Brain microvascular endothelial cell (primary cell): ENCODE data around the gene PNP.
"Not testable (repeated sequence)": the region's sequence is repeated elsewhere in the genome, so short reads cannot be mapped to it uniquely, and the experiment has no call there.

Experiments
- DNase-seq: peaks from one replicate; pipeline ENCODE4 v3.0.0-alpha.2; 2020
- H3K27ac ChIP-seq: fragments of 250-450 bp; sonication (Bioruptor Pico); 2 replicates; pipeline ENCODE4 v1.5.1; 2020; ENCODE audit warnings: mild to moderate bottlenecking, moderate library complexity
- H3K27me3 ChIP-seq: fragments of 250-450 bp; sonication (Bioruptor Pico); replicated peaks from 2 replicates; pipeline ENCODE4 v1.5.1; 2020; ENCODE audit warnings: mild to moderate bottlenecking
- H3K36me3 ChIP-seq: fragments of 250-450 bp; sonication (Bioruptor Pico); replicated peaks from 2 replicates; pipeline ENCODE4 v1.5.1; 2020; ENCODE audit warnings: mild to moderate bottlenecking
- H3K4me3 ChIP-seq: 2 replicates; pipeline ENCODE4 v1.5.1; 2011; ENCODE audit warnings: low read depth, mild to moderate bottlenecking, control low read depth, low read length, moderate library complexity
- in situ Hi-C: cut with HindIII; loops from 2 replicates; pipeline ENCODE4 v1.10.0; 2017; ENCODE audit warnings: low sequenced_read_pairs, low pct_ligation_motif_present
- TF ChIP-seq, protein P1 (sequence below): IDR thresholded peaks from 2 replicates; pipeline ENCODE4 v1.5.1; 2011; ENCODE audit warnings: low read depth, mild to moderate bottlenecking, moderate library complexity, low read length, control low read depth, inconsistent platforms; ENCODE audit errors: missing control alignments

PNP gene

DNA sequence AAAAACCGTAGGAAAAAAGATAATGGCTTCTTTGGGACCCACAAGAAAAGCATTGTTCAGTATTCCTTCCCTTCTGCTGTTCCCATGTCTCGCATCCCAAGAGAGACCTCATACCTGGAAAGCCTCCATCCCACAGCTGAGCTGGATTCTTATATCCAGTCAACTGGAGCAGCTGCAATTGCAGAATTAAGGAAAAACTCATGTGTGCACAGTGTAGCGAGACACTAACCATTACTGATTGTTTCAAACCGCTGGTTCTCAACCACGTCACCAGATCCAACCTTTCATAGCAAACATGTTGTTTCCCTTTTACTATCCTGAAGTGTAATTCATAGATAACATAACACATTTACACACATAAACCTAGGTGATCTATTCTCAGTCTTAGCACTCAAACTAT, 30.7 kb downstream of the PNP start:
- no peaks in the 10 kb centered on the region for H3K36me3 ChIP-seq
- DNase-seq: no peak
- in situ Hi-C loops: no loop called here
- no peak overlapping the region for H3K4me3 ChIP-seq
- H3K27me3 ChIP-seq: no peaks in the 10 kb centered on the region
- TF ChIP-seq, protein P1, sequence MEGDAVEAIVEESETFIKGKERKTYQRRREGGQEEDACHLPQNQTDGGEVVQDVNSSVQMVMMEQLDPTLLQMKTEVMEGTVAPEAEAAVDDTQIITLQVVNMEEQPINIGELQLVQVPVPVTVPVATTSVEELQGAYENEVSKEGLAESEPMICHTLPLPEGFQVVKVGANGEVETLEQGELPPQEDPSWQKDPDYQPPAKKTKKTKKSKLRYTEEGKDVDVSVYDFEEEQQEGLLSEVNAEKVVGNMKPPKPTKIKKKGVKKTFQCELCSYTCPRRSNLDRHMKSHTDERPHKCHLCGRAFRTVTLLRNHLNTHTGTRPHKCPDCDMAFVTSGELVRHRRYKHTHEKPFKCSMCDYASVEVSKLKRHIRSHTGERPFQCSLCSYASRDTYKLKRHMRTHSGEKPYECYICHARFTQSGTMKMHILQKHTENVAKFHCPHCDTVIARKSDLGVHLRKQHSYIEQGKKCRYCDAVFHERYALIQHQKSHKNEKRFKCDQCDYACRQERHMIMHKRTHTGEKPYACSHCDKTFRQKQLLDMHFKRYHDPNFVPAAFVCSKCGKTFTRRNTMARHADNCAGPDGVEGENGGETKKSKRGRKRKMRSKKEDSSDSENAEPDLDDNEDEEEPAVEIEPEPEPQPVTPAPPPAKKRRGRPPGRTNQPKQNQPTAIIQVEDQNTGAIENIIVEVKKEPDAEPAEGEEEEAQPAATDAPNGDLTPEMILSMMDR: no peak
- H3K27ac ChIP-seq: no peak overlapping the region

DNA sequence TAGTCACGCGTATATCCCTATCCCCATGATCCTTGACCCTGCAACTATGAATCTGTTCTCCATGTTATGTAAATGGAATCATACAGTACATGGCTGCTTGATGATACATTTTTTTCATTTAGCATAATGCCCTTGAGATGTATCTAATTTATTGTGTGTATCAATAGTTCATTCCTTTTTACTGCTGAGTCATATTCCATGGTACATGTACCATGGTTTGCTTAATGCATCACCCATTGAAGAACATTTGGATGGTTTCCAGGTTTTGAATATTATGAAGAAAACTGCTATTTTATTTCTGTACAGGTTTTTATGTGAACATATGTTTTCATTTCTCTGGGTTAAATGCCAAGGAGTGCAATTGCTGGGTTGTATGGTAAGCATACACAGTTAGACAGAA, 32.1 kb downstream of the PNP start:
- DNase-seq: peak; percentile 38
- Histone ChIP-seq H3K36me3 (no peaks in the 10 kb centered on the region), H3K27ac (peak overlapping the region; percentile 20), H3K27me3 (no peaks in the 10 kb centered on the region), H3K4me3 (no peak overlapping the region)
- in situ Hi-C loops: no loop called here
- TF ChIP-seq, protein P1: no peak

DNA sequence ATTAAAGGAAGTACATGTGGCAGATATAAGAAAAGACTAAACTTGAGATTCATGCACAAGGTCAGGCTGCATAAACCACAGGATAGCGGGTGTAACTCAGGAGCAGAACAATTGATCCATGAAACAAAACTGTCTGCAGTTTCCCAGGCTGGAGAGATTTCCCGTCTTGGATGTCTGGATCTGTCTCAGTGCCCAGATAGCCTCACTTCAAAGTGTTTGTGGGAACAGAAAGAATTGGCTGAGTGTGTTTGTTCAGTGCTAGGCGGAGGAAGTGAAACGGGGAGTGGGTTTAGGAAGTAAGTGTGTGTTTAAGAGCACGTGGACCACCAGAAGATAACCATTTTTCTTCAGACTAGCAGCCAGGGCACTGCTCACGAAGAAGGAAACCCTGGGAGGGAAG, 34.7 kb downstream of the PNP start:
- Histone ChIP-seq H3K27ac (no peak overlapping the region), H3K4me3 (no peak overlapping the region), H3K27me3 (no peaks in the 10 kb centered on the region), H3K36me3 (no peaks in the 10 kb centered on the region)
- in situ Hi-C loops: no loop called here
- DNase-seq: no peak
- TF ChIP-seq, protein P1: no peak

DNA sequence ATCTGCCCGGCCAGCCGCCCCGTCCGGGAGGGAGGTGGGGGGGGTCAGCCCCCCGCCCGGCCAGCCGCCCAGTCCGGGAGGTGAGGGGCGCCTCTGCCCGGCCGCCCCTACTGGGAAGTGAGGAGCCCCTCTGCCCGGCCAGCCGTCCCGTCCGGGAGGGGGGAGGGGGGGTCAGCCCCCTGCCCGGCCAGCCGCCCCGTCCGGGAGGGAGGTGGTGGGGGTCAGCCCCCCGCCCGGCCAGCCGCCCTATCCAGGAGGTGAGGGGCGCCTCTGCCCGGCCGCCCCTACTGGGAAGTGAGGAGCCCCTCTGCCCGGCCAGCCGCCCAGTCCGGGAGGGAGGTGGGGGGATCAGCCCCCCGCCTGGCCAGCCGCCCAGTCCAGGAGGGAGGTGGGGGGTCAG, 37.1 kb downstream of the PNP start:
- DNase-seq, H3K27ac ChIP-seq, H3K27me3 ChIP-seq, in situ Hi-C loops, H3K4me3 ChIP-seq, H3K36me3 ChIP-seq: not testable (repeated sequence)

DNA sequence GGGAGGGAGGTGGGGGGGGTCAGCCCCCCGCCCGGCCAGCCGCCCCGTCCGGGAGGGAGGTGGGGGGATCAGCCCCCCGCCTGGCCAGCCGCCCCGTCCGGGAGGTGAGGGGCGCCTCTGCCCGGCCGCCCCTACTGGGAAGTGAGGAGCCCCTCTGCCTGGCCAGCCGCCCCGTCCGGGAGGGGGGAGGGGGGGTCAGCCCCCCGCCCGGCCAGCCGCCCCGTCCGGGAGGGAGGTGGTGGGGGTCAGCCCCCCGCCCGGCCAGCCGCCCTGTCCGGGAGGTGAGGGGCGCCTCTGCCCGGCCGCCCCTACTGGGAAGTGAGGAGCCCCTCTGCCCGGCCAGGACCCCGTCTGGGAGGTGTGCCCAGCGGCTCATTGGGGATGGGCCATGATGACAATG, 37.5 kb downstream of the PNP start:
- H3K4me3 ChIP-seq, H3K36me3 ChIP-seq, in situ Hi-C loops, H3K27ac ChIP-seq, H3K27me3 ChIP-seq, DNase-seq: not testable (repeated sequence)

DNA sequence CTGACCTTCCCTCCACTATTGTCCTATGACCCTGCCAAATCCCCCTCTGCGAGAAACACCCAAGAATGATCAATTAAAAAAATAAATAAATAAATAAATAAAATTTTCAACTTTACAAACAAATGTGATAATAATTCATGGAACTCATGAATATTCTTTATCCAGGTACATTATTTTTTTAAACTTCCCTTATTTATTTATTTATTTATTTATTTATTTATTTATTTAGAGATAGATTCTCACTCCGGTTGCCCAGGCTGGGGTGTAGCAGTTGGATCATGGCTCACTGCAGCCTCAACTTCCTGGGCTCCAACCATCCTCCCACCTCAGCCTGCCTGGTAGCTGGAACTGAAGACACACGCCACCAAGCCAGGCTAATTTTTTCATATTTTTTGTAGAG, 38.3 kb downstream of the PNP start:
- H3K36me3 ChIP-seq, H3K4me3 ChIP-seq, H3K27me3 ChIP-seq, H3K27ac ChIP-seq, DNase-seq, in situ Hi-C loops: not testable (repeated sequence)

DNA sequence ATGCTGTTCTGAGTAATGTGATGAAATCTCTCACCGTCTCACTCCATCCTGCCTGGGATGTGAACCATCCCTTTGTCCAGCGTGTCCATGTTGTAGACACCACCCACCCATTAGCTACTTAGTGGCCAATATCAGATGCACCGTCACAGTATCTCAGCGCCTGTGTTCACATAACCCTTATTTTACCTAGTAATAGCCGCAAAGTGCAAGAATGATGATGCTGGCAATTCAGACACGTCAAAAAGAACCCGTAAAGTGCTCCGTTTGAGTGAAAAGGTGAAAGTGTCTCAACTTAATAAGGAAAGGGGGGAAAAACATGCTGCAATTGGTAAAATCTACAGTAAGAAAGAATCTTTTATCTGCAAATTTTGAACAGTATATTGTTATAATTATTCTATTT, 39.2 kb downstream of the PNP start:
- Histone ChIP-seq H3K27me3 (no peaks in the 10 kb centered on the region), H3K36me3 (no peaks in the 10 kb centered on the region), H3K27ac (no peak overlapping the region), H3K4me3 (no peak overlapping the region)
- in situ Hi-C loops: no loop called here
- no peak for DNase-seq
- TF ChIP-seq, protein P1: no peak
